Dendritic cell treated with granulocyte-macrophage colony-stimulating factor and Interleukin-4, amounts not matched to agents 40 ng/mL and 50 ng/mL, for 4 days (primary cell): ENCODE data around the gene RGL1.
"Not testable (repeated sequence)": the region's sequence is repeated elsewhere in the genome, so short reads cannot be mapped to it uniquely, and the experiment has no call there.

Experiments used
- H3K27ac Mint-ChIP-seq: one replicate; pipeline ENCODE4 v1.8.0; 2022; ENCODE audit warnings: mild to moderate bottlenecking, mixed read lengths
- H3K27me3 Mint-ChIP-seq: one replicate; pipeline ENCODE4 v1.8.0; 2022; ENCODE audit warnings: mild to moderate bottlenecking, mixed read lengths
- H3K36me3 Mint-ChIP-seq: one replicate; pipeline ENCODE4 v1.8.0; 2022; ENCODE audit warnings: low read depth, mixed read lengths
- H3K4me1 Mint-ChIP-seq: one replicate; pipeline ENCODE4 v1.8.0; 2022; ENCODE audit warnings: low read depth, mixed read lengths
- H3K4me3 Mint-ChIP-seq: one replicate; pipeline ENCODE4 v1.8.0; 2022; ENCODE audit warnings: mild to moderate bottlenecking, moderate library complexity, mixed read lengths
- H3K9me3 Mint-ChIP-seq: one replicate; pipeline ENCODE4 v1.8.0; 2022; ENCODE audit warnings: mixed read lengths
- intact Hi-C: fragments of 100-400 bp; cut with micrococcal nuclease; formaldehyde crosslinking; loops from one replicate; pipeline ENCODE4 v1.15.0; 2022

RGL1 gene

DNA sequence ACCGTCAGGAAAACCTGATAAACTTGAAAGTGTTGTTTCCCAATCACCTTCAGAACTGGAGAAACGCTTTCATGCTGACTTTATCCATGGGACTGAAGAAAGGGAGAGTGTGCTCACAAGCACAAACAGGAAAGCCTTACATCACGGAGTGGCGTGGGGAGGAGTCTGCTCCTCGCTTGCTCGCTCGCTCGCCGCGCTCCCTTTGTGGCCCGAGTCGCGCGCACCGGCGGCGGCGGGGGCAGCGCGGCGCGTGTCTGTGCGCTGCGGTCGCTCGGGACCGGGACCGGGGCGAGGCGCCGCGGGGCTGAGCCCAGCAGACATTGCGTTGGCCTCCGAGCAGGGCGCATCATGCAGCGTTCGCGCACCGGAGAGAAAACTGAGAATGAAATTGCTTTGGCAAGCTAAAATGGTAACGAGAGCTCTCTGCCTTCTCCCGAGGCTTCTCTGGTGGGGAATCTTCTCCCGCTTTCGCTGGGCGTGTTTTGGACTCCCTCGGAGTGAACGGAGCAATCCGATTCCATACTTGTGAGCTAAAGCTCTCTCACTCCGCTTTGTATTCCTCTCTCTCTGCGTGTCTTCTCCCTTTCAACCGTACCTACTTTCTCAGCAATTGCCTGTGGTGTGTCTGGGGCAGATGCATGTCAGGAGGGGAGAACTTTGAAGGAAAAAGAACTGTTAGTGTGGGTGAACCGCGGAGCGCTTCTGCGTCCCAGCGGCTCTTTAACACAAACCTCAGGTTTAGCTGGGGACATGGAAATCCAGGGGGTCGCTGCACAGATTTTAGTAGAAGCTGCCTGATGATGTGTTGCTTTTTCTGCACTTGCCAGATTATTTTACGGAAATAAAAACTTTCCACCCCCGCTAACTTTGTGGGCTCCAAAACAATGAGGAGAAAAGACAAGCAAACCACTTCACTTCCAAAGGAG lies at the start of gene RGL1:
Gene RGL1 (plus strand): TSS at position 205 of the 926 bp plus-strand sequence. CDS start 178 bp downstream, at position 383.
- H3K4me1 Mint-ChIP-seq = peaks cover 43% of the 10 kb centered on the region
- H3K4me3 Mint-ChIP-seq = peak within 1 kb of the TSS; percentile 94
- peaks cover 75% of the 10 kb centered on the region for H3K36me3 Mint-ChIP-seq
- H3K27ac Mint-ChIP-seq = peak within 1 kb of the TSS; percentile 99
- peaks cover 3% of the 10 kb centered on the region for H3K27me3 Mint-ChIP-seq
- peaks cover 30% of the 10 kb centered on the region for H3K9me3 Mint-ChIP-seq
- intact Hi-C loops = loop anchor here (5.0 kb wide), 3 partner anchors 38 to 168 kb away; partner anchors contain the start of gene ARPC5

DNA sequence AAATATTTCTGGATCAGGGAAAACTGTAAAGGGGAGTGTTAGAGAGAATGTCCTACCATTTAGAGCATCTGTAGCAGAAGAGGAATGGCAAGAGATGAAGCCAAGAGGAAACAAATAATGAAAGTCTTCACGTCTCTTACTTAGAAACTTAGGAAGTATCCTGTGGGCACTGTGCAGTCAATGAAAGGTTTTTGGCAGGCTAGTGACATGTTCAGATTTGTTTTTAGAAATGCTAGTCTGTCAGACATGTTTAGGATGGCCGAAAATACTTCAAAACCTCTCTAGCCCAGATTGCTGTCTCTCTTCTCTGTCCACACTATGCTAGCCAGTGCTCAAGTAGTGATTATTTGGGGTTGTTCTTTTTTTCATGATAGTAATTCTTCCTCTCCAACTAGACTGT lies 48.6 kb upstream of the RGL1 start:
- no peaks in the 10 kb centered on the region for H3K36me3 Mint-ChIP-seq
- H3K27me3 Mint-ChIP-seq = peaks cover 3% of the 10 kb centered on the region
- intact Hi-C loops = no loop called here
- no peak overlapping the region for H3K4me3 Mint-ChIP-seq
- no peak overlapping the region for H3K27ac Mint-ChIP-seq
- peaks cover 17% of the 10 kb centered on the region for H3K9me3 Mint-ChIP-seq
- H3K4me1 Mint-ChIP-seq = peaks cover 7% of the 10 kb centered on the region

DNA sequence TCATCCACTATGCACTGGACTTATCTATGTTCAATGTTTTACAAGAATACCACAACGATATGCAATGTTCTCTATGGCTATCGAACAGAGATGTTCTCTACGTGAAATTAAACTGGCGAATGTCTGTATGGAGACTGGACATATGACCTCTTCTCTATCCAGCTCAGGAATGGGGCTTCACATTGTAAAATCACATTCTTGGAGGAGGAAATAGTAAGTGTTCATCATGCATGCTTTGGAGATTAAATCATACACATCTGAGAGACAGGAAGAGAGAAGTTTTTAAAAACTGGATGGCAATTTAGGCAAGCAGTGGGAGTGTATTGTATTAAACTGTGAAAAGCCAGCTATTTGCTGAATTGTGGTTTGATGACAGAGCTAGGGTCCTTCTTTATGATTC lies 47.9 kb upstream of the RGL1 start:
- Mint-ChIP-seq H3K9me3 (peaks cover 10% of the 10 kb centered on the region), H3K36me3 (no peaks in the 10 kb centered on the region), H3K4me1 (peaks cover 7% of the 10 kb centered on the region), H3K27me3 (peaks cover 3% of the 10 kb centered on the region), H3K4me3 (no peak overlapping the region), H3K27ac (no peak overlapping the region)
- intact Hi-C loops = no loop called here

DNA sequence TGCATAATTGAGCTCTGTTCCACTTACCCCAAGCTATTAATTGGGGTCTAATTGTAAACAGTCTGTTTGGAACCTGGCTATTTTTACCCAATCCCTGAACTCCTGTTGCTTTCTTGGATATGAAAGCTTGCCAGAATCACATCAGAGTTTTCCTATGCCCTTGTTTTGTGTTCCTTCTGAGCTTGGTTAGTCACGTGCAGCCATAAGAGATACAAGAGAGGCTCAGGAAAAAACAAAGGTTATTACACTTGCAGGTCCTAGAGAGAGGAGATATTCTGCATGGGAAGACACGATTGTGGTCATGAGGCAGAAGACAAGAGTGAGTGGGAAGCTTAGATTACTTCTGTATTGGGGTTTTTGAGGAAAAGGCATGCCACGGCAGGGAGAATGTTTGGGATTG lies 46.0 kb upstream of the RGL1 start:
- Mint-ChIP-seq H3K36me3 (peaks cover 9% of the 10 kb centered on the region), H3K4me3 (no peak overlapping the region), H3K27ac (no peak overlapping the region), H3K27me3 (peaks cover 3% of the 10 kb centered on the region), H3K4me1 (peaks cover 7% of the 10 kb centered on the region), H3K9me3 (peaks cover 13% of the 10 kb centered on the region)
- intact Hi-C loops = no loop called here

DNA sequence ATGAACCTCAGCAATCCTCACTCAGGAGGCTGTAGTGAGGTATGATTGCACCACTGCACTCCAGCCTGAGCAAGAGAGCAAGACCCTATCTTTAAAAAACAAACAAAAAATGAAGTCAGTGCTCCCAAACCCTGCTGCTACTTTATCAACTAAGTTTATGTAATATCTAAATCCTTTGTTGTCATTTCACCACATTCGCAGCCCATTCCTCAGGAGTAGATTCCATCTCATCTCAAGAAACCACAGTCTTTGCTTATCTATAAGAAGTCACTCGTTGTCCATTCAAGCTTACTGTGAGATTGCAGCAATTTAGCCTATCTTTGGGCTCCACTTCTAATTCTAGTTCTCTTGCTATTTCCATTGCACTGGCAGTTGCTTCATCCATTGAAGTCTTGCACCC lies 44.3 kb upstream of the RGL1 start:
- Mint-ChIP-seq H3K27ac (no peak overlapping the region), H3K4me1 (peaks cover 7% of the 10 kb centered on the region), H3K36me3 (peaks cover 14% of the 10 kb centered on the region), H3K27me3 (peaks cover 3% of the 10 kb centered on the region), H3K9me3 (peaks cover 31% of the 10 kb centered on the region), H3K4me3 (no peak overlapping the region)
- intact Hi-C loops = no loop called here

DNA sequence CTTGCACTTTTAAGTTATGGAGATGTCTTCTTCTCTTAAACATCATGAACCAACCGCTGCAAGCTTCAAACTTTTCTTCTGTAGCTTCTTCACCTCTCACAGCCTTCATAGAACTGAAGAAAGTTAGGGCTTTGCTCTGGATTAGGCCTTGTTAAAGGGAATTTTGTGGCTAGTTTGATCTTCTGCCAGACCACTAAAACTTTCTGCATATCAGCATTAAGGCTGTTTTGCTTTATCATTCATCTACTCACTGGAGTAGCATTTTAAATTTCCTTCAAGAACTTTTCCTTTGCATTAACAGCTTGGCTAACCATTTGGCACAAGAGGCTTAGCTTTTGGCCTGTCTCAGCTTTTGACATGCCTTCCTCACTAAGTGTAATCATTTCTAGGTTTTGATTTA lies 43.0 kb upstream of the RGL1 start:
- Mint-ChIP-seq H3K27me3 (peaks cover 3% of the 10 kb centered on the region), H3K4me3 (no peak overlapping the region), H3K9me3 (peaks cover 32% of the 10 kb centered on the region), H3K4me1 (peaks cover 7% of the 10 kb centered on the region), H3K27ac (no peak overlapping the region), H3K36me3 (peaks cover 14% of the 10 kb centered on the region)
- intact Hi-C loops = no loop called here

DNA sequence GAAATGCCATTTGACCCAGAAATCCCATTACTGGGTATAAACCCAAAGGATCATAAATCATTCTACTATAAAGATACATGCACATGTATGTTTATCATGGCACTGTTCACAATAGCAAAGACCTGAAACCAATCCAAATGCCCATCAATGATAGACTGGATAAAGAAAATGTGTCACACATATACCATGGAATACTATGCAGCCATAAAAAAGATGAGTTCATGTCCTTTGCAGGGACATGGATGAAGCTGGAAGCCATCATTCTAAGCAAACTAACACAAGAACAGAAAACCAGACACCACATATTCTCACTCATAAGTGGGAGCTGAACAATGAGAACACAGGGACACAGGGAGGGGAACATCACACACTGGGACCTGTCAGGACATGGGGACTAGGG lies 42.1 kb upstream of the RGL1 start:
- H3K27me3 Mint-ChIP-seq, intact Hi-C loops, H3K4me1 Mint-ChIP-seq, H3K27ac Mint-ChIP-seq, H3K4me3 Mint-ChIP-seq: not testable (repeated sequence)
- peaks cover 14% of the 10 kb centered on the region for H3K36me3 Mint-ChIP-seq
- peaks cover 33% of the 10 kb centered on the region for H3K9me3 Mint-ChIP-seq

DNA sequence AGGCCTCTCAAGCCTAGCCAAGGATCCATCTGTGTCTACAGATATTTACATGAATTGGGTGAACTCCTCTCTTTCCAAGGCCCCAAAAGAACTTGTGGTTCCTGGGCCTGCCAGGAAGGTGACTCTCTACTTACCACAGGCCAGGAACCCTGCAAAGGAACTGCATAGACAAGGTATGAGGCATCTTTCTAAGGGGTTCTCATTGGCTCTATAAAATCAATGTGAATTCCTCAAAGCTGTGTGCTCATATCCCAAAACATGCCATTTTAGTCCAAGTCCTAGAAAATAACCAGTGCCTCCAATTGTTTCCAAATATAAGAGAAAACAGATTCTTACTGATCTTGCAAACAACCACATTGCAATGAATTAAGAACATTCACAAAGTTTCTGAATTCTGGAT lies 39.9 kb upstream of the RGL1 start:
- H3K4me1 Mint-ChIP-seq = peaks cover under 1% of the 10 kb centered on the region
- H3K4me3 Mint-ChIP-seq = no peak overlapping the region
- no peaks in the 10 kb centered on the region for H3K27me3 Mint-ChIP-seq
- H3K9me3 Mint-ChIP-seq = peaks cover 46% of the 10 kb centered on the region
- intact Hi-C loops = loop anchor here (5.0 kb wide), 1 partner anchor 37 kb away; no protein-coding TSS in a partner anchor
- no peak overlapping the region for H3K27ac Mint-ChIP-seq
- H3K36me3 Mint-ChIP-seq = peaks cover 26% of the 10 kb centered on the region

DNA sequence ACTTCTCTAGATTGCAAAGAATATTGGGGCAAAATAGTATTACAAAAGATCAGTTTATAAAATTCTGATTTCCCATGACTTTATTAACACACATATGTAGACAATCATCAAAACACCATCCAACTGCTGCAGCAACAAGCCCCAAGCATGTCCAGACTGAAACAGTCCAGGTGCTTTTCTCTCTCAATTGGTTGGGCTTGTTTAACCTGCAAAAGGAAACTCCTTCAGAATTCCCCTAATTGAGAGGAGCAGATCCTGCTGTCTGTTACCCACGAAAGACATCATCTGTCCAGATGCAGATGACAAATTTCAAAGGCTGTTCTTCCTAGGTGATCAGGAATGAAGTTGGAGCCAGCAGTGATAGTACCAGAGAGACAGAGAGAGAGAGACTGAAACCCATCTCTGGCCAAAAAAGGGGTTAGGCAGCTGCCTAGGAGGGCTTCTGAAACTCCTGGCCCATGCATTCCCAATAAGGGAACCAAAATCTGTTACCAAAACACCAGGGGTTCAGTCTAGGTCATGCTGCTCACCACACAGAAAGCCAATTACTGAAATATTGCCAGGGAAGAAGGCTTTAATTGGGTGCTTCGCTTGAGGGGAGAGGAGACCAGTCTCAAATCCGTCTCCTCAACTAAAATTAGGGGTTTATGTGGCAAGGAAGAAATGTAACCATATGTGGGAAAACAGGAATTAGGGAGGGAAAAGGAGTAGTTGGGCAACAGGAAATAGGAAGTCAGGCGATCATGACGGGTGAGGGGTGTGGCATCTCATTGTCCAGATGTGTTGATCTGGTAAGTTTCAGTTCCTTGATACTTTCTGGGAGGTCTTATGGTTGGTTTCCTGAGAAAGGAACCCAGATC lies 34.7 kb upstream of the RGL1 start:
- Mint-ChIP-seq H3K4me3 (no peak overlapping the region), H3K4me1 (peaks cover 19% of the 10 kb centered on the region), H3K27ac (peak overlapping the region; percentile 86), H3K36me3 (peaks cover 61% of the 10 kb centered on the region), H3K9me3 (peaks cover 71% of the 10 kb centered on the region), H3K27me3 (no peaks in the 10 kb centered on the region)
- intact Hi-C loops = loop anchor here (5.0 kb wide), 1 partner anchor 32 kb away; no protein-coding TSS in a partner anchor

DNA sequence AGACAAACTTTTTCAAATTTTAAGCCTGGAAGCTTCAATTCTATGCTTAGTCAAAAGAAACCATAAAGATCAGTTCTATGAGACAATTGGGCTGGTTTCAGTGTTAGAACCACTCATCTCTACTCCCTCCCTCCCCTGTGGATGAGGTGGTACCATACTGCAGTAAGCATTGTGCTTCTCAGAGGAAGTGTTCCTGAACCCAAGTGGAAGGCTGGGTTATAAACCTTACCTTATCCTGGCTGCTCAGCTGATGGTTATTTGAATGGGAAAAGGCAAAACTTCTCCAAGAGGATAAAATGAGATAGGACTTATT lies 34.1 kb upstream of the RGL1 start:
- Mint-ChIP-seq H3K27me3 (no peaks in the 10 kb centered on the region), H3K27ac (peak overlapping the region; percentile 86), H3K9me3 (peaks cover 70% of the 10 kb centered on the region), H3K4me1 (peaks cover 19% of the 10 kb centered on the region), H3K36me3 (peaks cover 62% of the 10 kb centered on the region), H3K4me3 (no peak overlapping the region)
- intact Hi-C loops = no loop called here

DNA sequence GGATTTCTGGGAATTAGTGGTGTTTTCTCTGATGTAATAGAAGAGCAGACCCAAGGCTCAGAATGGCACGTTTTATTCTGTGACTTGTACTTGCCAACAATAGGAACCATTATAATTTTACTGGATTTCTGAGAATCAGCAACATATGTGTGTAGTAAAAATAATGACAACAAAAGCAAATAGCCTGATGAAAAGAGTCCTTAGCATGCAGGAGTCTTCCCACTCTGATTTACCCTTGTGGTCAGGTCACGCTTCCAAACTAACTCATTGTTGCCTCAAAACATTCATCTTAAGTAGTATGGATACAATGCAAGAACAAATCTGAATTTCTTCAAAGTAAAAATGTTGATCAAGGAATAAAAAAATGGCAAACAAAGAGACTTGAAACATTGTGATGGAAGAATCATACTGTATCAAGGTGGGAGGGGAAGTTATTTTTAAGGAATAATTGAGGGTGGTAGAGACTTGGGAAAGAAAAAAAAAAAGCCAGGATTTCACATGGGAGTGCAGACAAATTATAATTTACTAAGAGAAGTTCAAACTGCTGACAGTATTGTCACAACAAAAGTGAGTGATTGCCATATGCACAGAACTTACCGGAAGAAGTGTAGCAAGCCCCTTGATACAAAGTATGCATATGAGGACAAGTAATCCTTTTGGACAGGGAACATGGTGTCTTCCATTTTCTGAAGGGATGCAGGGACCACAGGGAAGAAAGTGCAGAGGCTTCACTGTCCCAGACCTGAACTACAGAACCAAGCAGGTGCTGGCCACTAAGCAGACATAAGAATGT lies 31.2 kb upstream of the RGL1 start:
- H3K9me3 Mint-ChIP-seq = peaks cover 86% of the 10 kb centered on the region
- intact Hi-C loops = no loop called here
- no peaks in the 10 kb centered on the region for H3K27me3 Mint-ChIP-seq
- H3K4me1 Mint-ChIP-seq = peaks cover 19% of the 10 kb centered on the region
- H3K4me3 Mint-ChIP-seq = no peak overlapping the region
- peaks cover 62% of the 10 kb centered on the region for H3K36me3 Mint-ChIP-seq
- H3K27ac Mint-ChIP-seq = no peak overlapping the region

DNA sequence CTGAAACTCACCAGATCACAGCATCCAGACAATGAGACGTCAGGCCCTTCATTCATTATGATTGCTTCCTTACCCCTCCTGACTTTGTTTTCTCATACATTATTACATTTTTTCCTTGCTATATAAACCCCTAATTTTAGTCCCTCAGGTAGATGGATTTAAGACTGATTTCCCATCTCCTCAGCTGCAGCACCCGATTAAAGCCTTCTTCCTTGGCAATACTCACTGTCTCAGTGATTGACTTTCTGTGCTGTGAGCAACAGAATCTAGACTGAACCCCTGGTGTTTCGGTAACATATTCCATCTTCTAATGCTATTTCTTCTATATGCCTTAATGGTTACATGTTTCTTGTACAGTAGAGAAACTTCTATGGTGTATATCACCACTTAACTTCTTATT lies 30.0 kb upstream of the RGL1 start:
- Mint-ChIP-seq H3K27me3 (peaks cover 4% of the 10 kb centered on the region), H3K36me3 (peaks cover 51% of the 10 kb centered on the region), H3K9me3 (peaks cover 82% of the 10 kb centered on the region), H3K27ac (no peak overlapping the region), H3K4me3 (no peak overlapping the region), H3K4me1 (peaks cover 28% of the 10 kb centered on the region)
- intact Hi-C loops = no loop called here

DNA sequence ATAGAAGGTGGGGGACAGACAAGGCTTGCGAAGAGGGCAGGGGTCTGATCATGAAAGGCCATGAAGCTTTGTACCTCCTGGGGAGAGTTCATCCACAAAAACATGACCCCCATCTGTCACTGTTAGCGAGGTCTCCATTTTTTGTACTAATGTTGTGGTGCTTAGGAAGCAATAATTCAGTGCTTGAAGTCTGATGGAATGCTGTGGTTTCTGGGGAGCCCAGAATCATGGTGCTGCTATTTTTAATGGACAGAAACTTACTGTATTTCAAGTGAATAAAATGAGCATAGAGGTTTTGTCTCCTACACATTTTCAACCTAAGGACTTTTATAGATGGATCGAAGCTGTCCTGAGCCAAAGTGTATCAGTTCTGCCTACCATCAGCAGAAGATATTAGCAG lies 28.2 kb upstream of the RGL1 start:
- Mint-ChIP-seq H3K4me3 (no peak overlapping the region), H3K4me1 (peaks cover 21% of the 10 kb centered on the region), H3K9me3 (peaks cover 65% of the 10 kb centered on the region), H3K27ac (no peak overlapping the region), H3K36me3 (peaks cover 33% of the 10 kb centered on the region), H3K27me3 (peaks cover 4% of the 10 kb centered on the region)
- intact Hi-C loops = no loop called here
